AML-193 (cell line): ENCODE data around the gene PDE3A.
"Not testable (repeated sequence)": the region's sequence is repeated elsewhere in the genome, so short reads cannot be mapped to it uniquely, and the experiment has no call there.

Experiments
- DNase-seq, 2 experiments: peaks; one replicate each; lab custom pipeline; 2025; lab: John Stamatoyannopoulos, UW

The PDE3A gene

DNA sequence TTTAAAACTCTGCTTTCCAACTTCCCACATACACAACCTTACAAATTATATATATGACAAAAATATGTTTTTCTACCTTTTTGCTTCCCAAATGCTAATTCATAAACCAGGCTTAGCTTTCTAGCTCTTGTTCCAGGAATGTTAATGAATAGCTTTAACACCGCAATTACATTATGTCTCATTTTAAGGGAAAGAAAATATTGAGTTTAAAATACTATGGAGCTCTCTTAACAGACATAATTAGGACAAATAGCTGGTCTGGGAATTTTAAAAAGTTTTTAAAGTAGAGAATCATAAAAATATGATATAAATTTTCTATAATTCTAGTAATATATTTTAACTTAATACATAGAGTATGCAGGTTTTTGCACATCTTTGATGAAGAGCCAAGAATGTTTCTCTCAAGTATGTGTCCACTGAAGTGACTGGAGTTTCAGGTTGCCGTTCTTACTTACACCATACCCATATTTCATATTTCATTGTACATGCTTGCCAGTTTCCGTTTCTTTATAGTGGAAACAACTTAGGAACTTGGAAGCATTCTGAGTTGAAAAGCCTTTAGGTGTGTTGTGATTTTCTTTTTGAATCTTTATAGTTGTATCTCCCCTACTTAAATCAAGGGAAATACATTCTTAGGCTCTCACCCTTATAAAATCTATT, 236.2 kb downstream of the PDE3A start:
- DNase-seq: no peak

- not testable (repeated sequence) for DNase-seq
Observed at GRCh38 chr12:20615020-20615419, 246.7 kb downstream of the PDE3A start.

DNA sequence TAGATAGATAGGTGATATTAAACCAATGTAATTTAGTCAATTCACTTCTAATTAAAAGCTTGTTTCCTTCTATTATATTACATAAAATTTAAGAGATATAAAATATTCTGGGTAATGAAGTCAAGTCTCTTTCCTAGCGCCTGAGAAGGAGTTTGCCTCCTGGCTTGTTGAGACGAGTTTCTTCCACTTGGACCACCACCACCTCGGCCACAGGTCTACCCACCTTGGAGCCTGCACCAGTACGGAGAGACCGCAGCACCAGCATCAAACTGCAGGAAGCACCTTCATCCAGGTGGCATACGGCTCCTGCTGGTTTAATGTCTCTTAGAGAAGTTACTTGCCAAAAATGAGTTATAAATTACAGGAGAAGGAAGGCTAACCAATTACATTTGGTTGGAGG, 247.8 kb downstream of the PDE3A start:
- DNase-seq: no peak

DNA sequence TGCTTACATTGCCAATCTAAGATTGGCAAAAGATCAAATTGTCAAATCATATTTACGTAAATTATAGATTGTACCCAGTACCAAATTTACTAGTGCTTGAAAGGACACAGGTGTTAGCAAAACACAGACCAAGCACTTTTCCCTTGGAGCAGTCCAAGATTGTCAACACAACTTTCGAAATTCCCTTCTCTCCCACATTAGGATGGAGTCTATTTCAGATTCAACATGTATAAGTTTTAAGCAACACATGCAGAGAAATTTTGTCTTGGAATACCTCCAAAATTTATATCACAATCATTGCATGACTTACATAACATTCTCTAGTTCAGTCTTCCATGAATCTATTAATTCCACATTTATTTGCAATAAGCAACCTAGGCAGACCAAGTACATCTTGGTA, 251.9 kb downstream of the PDE3A start:
- DNase-seq: no peak

GRCh38 chr12:20624718-20625117, 256.4 kb downstream of the PDE3A start:
- DNase-seq: no peak

- no peak for DNase-seq
Observed at GRCh38 chr12:20625531-20625930, 257.2 kb downstream of the PDE3A start.

DNA sequence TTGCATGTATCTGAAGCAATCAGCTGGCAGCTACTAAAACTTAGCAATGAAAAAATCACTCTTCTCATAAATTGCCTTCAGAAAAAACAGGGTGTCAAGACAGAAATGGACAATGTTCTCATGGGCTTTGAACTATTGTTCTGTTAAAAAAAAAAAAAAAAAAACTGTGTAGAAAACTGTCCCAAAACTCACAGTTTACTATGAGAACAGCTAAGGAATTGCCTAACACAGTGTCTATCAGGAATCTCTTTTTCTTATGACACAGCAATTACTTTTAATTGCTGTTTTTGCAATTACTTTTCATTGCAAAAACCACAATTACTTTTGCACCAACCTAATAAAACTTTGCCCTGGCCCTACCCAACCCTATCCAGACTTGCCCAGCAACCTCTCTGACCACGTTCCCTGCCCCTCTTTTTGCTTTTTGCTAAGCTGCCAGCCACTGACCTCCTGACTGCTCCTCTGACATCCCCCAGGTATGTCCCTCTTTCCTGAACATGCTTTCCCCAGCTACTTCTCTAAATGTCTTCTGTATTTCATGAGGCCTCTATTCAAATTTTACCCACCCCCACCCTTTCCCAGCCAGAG, 258.8 kb downstream of the PDE3A start:
- DNase-seq: no peak

- no peak for DNase-seq
Observed at GRCh38 chr12:20628226-20628787, 260.0 kb downstream of the PDE3A start.

DNA sequence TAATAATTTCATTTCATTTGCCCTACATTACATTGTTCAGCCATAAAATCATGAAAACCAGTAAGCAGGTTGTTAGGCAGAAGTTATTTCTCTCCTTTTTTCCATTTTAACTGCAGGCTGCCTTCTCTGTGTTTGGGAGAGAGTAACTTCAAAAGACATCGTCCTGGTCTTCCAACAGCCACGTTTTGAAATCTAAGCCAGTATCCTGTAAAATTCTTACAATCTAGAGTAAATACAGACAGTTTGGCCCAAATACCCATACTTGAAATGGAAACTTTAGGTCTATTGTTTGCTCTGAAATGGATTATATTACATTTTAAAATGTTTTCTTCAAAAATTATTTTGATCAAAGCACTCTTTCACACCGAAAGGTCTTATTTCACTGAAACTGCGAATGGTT, 260.7 kb downstream of the PDE3A start:
- DNase-seq: no peak

GRCh38 chr12:20629414-20630156, 261.2 kb downstream of the PDE3A start:
- DNase-seq: no peak

- DNase-seq: no peak
Observed at GRCh38 chr12:20631711-20632110, 263.4 kb downstream of the PDE3A start.

DNA sequence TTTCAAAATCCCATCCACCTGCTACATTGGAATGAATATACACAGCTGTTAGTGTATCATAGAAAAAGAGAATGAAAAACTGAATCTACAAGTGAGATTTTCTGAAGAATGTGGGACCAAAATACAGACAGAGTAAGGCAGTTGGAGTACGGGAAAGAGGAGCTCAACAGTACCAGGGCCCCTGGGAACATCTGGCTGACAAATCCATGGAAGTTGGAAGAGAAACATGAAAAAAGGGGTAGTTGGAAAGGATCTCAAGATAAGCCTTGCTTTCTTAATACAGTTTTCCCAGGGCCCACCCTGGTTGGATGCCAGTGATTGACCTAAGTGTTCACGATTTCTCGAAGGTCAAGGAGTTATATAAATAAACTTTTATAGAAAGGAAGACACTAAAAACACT, 272.8 kb downstream of the PDE3A start:
- no peak for DNase-seq

- DNase-seq: no peak
Observed at GRCh38 chr12:20643822-20644221, 275.5 kb downstream of the PDE3A start.

- peak; percentile 5 to 16 for DNase-seq
Observed at GRCh38 chr12:20646239-20646827, 278.0 kb downstream of the PDE3A start.

DNA sequence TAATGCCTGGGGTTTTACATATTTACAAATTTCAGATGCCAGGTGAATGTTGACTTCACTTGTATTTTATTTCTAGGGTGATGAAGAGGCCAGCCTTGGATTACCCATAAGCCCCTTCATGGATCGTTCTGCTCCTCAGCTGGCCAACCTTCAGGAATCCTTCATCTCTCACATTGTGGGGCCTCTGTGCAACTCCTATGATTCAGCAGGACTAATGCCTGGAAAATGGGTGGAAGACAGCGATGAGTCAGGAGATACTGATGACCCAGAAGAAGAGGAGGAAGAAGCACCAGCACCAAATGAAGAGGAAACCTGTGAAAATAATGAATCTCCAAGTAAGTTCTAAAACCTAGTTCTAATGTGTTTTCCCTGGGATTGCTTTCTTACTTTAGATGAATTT, 285.5 kb downstream of the PDE3A start:
- DNase-seq: no peak

GRCh38 chr12:20656600-20656999, 288.3 kb downstream of the PDE3A start:
- no peak for DNase-seq

DNA sequence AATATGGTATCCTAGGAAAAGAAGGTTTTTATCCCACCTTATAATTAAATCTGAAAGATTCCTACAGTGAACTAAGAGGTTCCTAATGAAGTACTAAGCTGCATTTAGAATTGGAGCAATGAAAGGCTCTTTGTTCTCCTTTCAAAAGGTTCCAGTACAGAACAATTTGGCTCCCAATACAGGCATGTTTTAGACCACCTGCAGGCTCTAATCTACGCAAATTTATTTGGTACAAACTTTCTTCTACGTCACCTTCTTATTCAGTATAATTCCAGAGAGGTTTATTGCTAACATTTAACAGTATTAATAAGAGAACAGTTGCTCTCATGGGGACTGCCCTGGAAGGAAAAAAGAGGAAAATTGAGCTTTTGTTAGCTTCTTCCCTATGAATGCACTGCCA, 289.2 kb downstream of the PDE3A start:
- DNase-seq: no peak

DNA sequence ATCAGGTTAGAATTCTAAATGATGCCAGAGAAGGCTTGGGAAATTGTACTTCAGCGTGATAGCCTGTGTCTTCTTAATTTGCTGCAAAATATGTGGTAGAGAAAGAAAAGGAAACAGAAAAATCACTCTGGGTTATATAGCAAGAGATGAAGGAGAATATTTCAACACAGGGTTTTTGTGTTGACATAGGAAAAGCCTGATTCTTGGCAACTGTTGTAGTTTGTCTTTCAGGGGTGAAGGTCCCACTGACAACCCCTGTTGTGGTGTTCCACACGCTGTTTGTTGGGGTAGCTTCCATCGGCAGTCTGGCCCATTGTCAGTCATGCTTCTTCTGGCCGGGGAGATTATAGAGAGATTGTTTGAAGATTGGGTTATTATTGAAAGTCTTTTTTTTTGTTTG, 313.0 kb downstream of the PDE3A start:
- no peak for DNase-seq

DNA sequence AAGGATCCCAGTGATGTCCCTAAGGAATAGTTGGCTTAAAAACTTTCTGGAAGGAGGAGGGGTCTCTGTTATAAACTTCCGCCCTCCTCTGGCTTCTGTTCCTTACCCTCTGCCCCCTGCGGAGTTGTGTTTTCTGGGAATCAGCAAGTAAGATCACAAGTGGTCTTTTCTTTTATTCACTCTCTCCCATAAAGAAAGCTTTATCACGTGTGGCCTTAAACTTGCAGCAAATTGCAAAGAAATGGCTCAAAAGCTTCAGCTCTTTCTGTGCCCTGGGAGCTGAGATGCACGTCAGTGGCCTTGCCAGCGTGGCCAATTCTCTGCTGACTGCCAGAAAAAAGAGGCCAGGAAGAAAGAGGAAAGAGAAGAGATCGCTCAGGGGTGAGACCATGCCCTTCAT, 326.9 kb downstream of the PDE3A start, which contains the start of gene SLCO1C1:
TSS of gene SLCO1C1 (plus strand) at position 101 of the 400 bp plus-strand sequence. CDS start 4,245 bp downstream, outside the sequence.
- DNase-seq: no peak

GRCh38 chr12:20696181-20696905, 328.0 kb downstream of the PDE3A start:
- no peak for DNase-seq

DNA sequence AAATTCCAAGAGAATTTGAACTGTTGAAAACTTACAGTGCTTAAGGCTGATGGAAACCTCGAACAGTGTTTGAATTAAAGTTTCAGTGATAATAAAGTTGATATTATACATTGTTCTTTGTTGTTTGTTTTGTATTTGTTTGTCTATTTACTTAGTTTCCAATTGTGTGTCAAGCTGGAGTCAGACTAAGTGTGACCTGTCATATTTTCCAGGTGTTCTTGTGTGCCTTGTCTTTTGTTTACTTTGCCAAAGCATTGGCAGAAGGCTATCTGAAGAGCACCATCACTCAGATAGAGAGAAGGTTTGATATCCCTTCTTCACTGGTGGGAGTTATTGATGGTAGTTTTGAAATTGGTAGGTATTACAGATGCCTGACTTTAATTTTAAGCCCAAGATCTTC, 332.8 kb downstream of the PDE3A start:
- DNase-seq: no peak

- DNase-seq: no peak
Observed at GRCh38 chr12:20704860-20705259, 336.5 kb downstream of the PDE3A start.
